Large intestine (tissue), 12 donors: ENCODE measurements around the gene RFX8. TPM values are rescaled to one million over a fixed set of nuclear protein-coding genes. Genes with fewer than 3 reads are reported as not detected.

ENCODE experiments used
- DNase-seq, 2 donors: peaks; one replicate each; pipeline versions ENCODE4 v3.0.0 to v3.0.0-alpha.2; 2013
- H3K27ac ChIP-seq: one replicate; pipeline ENCODE4 v1.5.1; 2013; ENCODE audit warnings: low read length
- H3K27me3 ChIP-seq: 2 replicates; pipeline ENCODE4 v1.6.1; 2013; ENCODE audit warnings: low read length; ENCODE audit not compliant: control insufficient read depth, insufficient read depth
- H3K36me3 ChIP-seq: 2 replicates; pipeline ENCODE4 v1.6.1; 2013; ENCODE audit warnings: low read length; ENCODE audit not compliant: control insufficient read depth, insufficient read depth
- H3K4me1 ChIP-seq: one replicate; pipeline ENCODE4 v1.6.1; 2013; ENCODE audit warnings: low read length; ENCODE audit not compliant: control insufficient read depth, insufficient read depth
- H3K4me3 ChIP-seq: one replicate; pipeline ENCODE4 v1.5.1; 2013; ENCODE audit warnings: low read length
- H3K9me3 ChIP-seq: one replicate; pipeline ENCODE4 v1.6.1; 2013; ENCODE audit warnings: mild to moderate bottlenecking, low read depth, low read length, moderate library complexity; ENCODE audit not compliant: control insufficient read depth
- WGBS: methylation state at CpG from one replicate; pipeline ENCODE4 v1.1.5; 2013; ENCODE audit warnings: low lambda C conversion rate; ENCODE audit not compliant: insufficient coverage; 5-methylcytosine and 5-hydroxymethylcytosine counted together
- long read RNA-seq, 11 donors: transcript quantifications; one replicate each; lab custom pipeline, GENCODE V29; 2026
- polyA plus RNA-seq: library from polyadenylated mRNA; unstranded; fragments of 120-200 nt; gene quantifications from one replicate; pipeline ENCODE4 v1.2.1, GENCODE V29; 2013

RFX8 gene
- polyA plus RNA-seq, result 0.39 TPM
- long read RNA-seq, donor 1, result 0 reads
- long read RNA-seq, donor 2, result 0 reads
- long read RNA-seq, donor 3, result 0 reads
- long read RNA-seq, donor 4, result 0 reads
- long read RNA-seq, donor 5, result 0 reads
- long read RNA-seq, donor 6, result 0 reads
- long read RNA-seq, donor 7, result 0 reads
- long read RNA-seq, donor 8, result 0 reads
- long read RNA-seq, donor 9, result 0 reads
- long read RNA-seq, donor 10, result 0 reads
- long read RNA-seq, donor 11, result 0 reads

DNA sequence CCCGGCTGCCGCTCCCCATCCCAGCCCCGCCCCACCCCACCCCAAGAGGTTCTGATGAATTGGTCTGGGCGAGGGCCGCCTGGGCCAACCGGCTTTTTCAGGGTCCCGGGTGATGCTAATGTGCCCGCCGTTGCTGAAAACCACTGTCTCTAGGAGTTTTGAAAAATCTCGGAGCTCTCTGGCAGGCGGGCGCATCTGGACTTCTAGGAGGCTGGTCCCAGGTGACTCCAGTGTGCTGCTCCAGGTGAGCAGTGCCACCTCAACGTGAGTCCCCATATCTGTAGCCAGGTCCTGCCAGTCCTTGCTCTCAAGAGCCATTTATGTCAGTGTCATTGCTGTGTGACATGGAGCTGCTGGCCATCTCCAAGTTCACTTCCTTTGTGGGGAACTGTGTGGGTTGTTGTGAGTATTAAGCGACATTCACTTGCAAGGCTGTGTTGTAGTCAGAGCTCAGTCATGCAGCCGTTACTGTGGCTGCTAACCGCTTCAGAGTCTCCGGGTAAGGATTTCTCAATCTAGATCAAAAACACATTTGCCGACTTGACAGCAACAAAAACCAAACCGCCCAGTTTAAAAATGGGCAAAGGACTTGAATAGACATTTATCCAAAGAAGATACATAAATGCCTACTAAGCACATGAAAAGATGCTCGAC lies at the start of gene RFX8:
Gene RFX8, minus strand, starts transcription at position 382 of the 654 bp plus-strand sequence. CDS start 8,264 bp downstream, outside the sequence.
- H3K4me3 ChIP-seq, result peak within 1 kb of the TSS; percentile 37
- no peak for DNase-seq
- H3K27me3 ChIP-seq, result peaks cover 42% of the 10 kb centered on the region
- no peaks in the 10 kb centered on the region for H3K36me3 ChIP-seq
- no peaks in the 10 kb centered on the region for H3K4me1 ChIP-seq
- H3K9me3 ChIP-seq, result no peaks in the 10 kb centered on the region
- no CpG with 5 or more reads among the region's 20 CpGs for WGBS
- H3K27ac ChIP-seq, result no peak within 1 kb of the TSS

DNA sequence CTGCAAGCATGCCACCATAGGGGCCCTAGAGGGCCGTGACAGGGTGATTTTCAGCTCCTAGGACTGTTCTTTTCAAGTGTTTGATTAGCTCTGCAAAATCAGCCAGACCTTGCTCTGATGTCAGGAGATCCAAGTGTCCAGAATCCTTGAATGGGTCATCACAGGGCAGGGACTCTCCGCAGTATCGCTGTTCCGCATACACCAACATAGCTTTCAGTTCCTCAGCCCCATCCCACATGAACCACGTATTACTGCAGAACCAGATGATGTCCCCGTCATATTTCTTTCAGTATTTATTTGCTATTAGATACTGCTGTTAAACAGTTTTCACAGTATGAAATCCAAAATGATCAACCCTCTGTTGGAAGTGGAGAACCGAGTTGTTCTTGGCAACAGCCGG lies 46.6 kb upstream of the RFX8 start:
- H3K27ac ChIP-seq, result no peak overlapping the region
- no peaks in the 10 kb centered on the region for H3K36me3 ChIP-seq
- H3K4me3 ChIP-seq, result no peak overlapping the region
- peaks cover 8% of the 10 kb centered on the region for H3K4me1 ChIP-seq
- no peaks in the 10 kb centered on the region for H3K27me3 ChIP-seq
- no CpG with 5 or more reads among the region's 8 CpGs for WGBS
- no peaks in the 10 kb centered on the region for H3K9me3 ChIP-seq
- no peak for DNase-seq

DNA sequence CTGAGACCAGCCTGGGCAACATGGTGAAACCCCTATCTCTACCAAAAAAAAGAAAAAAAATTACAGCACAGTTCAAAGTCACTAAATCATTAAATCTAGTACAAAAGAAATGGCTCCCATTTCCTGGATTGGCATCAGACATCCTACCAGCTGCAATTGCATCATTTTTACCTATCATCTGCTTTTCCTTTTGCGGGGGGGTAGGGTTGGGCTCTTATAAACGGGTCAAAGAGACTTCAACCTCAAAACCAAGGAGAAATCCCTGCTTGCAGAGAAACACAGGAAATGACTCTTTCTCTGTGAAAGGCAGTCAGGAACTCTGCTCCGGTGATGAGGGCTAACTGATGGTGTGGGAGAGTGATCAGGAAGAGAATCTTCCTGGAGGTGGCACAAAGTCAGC lies 45.3 kb upstream of the RFX8 start:
- Histone ChIP-seq H3K27ac (no peak overlapping the region), H3K4me3 (no peak overlapping the region), H3K9me3 (no peaks in the 10 kb centered on the region), H3K4me1 (peaks cover 8% of the 10 kb centered on the region), H3K36me3 (no peaks in the 10 kb centered on the region), H3K27me3 (no peaks in the 10 kb centered on the region)
- DNase-seq, result no peak
- WGBS, result no CpG with 5 or more reads among the region's 3 CpGs

DNA sequence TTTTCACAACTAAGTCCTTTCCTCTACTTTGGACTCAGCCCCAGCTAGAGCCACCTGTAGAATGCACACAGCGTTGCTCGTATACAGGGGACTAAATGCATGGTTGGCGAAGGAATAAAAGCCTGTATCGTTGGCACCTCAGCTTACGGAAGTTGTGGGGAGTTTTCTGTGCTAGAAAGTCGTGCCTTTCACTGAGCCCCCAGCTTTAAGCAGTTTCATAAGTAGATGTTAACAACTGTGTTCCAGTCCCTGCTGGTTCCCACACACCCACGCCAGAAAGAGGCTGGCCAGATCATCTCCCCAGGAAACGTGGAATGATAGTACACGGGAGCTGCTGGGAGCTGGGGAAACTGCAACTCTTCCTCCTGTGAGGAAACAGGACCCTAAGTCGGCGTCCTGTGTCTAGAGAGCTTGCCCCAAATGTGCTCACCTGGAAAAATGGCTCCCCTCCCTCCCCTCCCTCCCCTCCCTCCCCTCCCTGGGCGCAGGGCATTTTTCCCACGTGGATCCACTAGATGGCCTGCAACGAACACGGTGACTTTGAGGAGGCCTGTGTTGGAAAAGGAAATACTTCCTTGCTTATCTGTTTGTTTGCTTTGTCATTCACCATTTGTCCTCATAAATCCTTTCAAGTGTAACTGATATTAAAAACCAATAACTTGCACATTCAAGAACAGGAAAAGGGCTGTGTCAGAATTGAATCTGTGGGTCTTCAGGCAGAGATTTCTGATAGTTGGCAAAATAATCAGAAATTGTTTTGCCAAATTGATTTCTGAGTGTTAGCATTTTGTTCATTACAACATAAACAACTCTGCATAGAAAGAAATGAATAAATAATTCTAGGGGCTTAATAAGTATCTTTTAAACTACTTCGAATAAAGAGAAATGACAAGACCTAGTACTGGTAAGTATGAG lies 43.9 kb upstream of the RFX8 start:
- WGBS, result 60% methylated on average over 1 of the region's 16 CpGs
- Histone ChIP-seq H3K9me3 (no peaks in the 10 kb centered on the region), H3K4me1 (peaks cover 8% of the 10 kb centered on the region), H3K27ac (no peak overlapping the region), H3K27me3 (no peaks in the 10 kb centered on the region), H3K36me3 (no peaks in the 10 kb centered on the region), H3K4me3 (peak overlapping the region; percentile 7)
- peak; percentile 50 to 70 for DNase-seq

DNA sequence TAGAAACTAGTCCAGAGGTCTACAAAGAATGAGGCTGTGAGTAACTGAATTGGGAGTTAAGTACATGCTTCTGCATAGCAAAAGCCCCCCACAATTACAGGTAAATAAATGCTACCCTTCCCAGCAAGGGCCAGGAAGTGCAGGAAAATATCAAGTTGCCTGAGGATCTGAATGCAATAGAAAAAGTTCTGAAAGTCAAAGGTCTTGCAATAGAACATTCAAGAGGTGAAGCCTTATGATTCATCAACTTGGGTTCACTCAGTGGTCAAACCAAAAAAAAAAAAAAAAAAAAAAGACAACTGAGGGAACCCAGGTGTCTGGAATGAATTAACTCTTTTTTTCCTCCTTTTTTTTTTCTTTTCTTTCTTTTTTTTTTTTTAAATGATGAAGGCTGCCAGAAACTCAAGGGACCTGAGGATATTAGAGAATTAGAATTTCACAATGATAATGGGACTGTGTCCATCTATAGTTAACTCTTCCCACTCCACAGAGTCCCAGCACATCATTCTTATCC lies 42.9 kb upstream of the RFX8 start:
- H3K36me3 ChIP-seq, result no peaks in the 10 kb centered on the region
- H3K4me1 ChIP-seq, result peaks cover 8% of the 10 kb centered on the region
- H3K27ac ChIP-seq, result no peak overlapping the region
- DNase-seq, result peak in 1 of 2 donors; percentile 32
- H3K9me3 ChIP-seq, result no peaks in the 10 kb centered on the region
- H3K4me3 ChIP-seq, result no peak overlapping the region
- no peaks in the 10 kb centered on the region for H3K27me3 ChIP-seq

DNA sequence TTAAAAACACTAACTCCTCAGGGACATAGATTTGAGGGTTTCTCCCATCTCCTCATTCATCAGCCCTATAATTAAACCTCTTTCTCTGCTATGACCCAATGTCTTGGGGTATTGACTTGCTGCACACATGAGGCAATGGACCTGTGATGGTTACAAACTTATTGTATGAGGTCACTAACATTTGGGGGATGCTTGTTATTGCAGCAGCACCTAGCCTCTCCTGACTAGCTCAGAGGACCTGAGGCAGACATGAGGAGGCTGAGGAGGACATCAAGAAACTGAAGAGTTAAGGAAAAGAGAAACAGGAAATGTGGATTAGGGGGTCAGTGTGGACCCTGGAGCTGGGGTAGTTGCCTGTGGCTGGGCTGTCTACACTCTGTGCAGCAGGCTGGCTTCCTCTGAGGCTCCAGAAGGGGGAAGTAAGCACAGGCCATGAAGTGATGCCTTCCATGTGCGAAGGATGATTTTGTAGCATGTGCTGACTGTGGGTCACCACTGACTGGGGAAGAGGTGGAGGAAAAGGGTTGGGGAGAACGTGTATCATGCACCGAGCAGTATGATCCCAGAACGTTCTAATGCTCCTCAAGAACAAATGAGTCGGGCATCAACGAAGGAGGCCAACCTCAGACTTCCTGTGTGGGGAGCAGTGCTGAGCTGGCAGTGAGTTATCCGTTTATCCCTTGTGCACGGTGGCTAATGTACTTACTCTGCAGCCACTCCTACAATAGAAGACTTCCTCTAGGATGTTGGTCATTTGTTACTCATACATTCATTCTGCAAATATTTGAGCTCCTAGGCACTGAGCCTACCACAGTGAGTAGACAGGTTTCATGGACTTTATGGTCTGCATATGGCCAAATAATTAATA lies 42.1 kb upstream of the RFX8 start:
- Histone ChIP-seq H3K9me3 (no peaks in the 10 kb centered on the region), H3K27ac (no peak overlapping the region), H3K36me3 (no peaks in the 10 kb centered on the region), H3K27me3 (no peaks in the 10 kb centered on the region), H3K4me1 (peaks cover 8% of the 10 kb centered on the region), H3K4me3 (no peak overlapping the region)
- no CpG with 5 or more reads among the region's 8 CpGs for WGBS
- no peak for DNase-seq

DNA sequence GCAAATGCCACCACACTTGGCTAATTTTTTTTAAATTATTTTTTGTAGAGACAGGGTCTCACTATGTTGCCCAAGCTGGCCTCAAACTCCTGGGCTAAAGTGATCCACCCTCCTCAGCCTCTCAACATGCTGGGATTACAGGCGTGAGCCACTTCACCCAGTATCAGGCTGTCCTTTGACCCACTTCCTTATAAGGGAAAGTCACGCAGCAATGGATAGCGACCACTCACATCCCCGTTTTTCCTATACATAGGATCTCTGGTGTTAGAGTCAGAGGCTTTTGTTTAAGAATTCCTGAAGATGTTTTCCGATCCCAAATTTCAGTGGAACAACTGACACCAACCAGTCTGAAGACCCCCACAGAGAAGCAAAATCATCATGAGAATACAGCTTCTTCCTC lies 41.4 kb upstream of the RFX8 start:
- peaks cover 8% of the 10 kb centered on the region for H3K4me1 ChIP-seq
- no peaks in the 10 kb centered on the region for H3K36me3 ChIP-seq
- H3K27me3 ChIP-seq, result no peaks in the 10 kb centered on the region
- H3K9me3 ChIP-seq, result no peaks in the 10 kb centered on the region
- no peak overlapping the region for H3K4me3 ChIP-seq
- H3K27ac ChIP-seq, result no peak overlapping the region
- no peak for DNase-seq
- WGBS, result 100% methylated on average over 2 of the region's 5 CpGs

DNA sequence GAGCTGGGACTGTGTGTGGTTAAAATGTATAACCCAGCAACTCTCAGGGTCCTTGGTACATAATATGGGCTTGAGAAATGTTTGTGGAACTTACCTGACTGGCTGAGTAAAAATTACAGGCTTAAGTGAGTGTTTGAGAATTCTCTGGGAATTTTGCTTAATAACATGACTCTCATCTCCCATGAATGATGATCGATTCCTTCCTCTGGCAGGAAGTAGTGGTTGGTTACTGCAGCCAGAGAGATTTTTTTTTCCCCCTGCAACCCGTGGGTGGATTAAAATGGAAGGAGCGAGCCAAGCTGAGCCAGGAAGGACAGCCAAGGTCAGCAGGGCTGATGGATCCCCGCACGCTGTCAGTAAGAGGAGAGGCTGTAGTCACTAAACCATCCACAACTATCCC lies 40.6 kb upstream of the RFX8 start:
- H3K36me3 ChIP-seq, result no peaks in the 10 kb centered on the region
- H3K27ac ChIP-seq, result no peak overlapping the region
- no peaks in the 10 kb centered on the region for H3K9me3 ChIP-seq
- WGBS, result 80% methylated on average over 1 of the region's 5 CpGs
- H3K4me1 ChIP-seq, result peaks cover 8% of the 10 kb centered on the region
- no peak for DNase-seq
- H3K4me3 ChIP-seq, result no peak overlapping the region
- H3K27me3 ChIP-seq, result no peaks in the 10 kb centered on the region

DNA sequence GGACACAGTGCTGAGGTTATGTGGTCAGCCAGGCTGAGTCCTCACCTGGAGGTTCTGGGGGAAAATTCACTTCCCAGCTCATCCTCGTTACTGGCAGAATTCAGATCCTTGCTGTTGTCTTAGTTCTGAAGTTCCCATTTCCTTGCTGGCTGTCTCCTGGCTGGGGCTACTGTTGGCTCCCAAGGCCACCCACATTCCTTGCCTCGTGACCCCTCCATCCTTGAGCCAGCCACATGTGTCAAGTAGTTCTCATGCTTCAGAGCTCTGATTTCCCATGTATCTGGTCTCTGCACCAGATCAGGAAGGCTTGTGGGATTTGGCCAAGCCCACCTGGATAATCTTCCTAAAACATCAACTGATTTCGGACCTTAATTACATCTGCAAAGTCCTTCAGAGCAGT lies 38.1 kb upstream of the RFX8 start:
- no peak for DNase-seq
- H3K4me1 ChIP-seq, result peaks cover under 1% of the 10 kb centered on the region
- no peak overlapping the region for H3K4me3 ChIP-seq
- H3K9me3 ChIP-seq, result no peaks in the 10 kb centered on the region
- H3K36me3 ChIP-seq, result no peaks in the 10 kb centered on the region
- no peaks in the 10 kb centered on the region for H3K27me3 ChIP-seq
- no peak overlapping the region for H3K27ac ChIP-seq
- WGBS, result no CpG with 5 or more reads among the region's 3 CpGs

DNA sequence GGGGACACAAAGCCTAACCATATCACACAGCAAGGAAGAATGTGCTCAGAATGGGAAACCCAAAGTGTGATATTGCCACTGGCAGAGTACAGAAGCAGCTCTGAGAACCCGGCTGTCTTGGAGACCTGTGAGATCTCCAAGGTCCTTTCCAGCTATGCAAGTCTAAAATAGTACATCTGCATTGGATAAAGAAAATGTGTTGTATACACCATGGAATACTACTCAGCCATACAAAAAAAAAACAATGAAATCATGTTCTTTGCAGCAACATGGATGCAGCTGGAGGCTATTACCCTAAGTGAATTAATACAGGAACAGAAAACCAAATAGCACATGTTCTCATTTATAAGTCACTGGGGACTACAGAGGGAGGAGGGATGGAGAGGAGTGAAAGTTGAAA lies 36.5 kb upstream of the RFX8 start:
- Histone ChIP-seq H3K27me3 (no peaks in the 10 kb centered on the region), H3K9me3 (no peaks in the 10 kb centered on the region), H3K36me3 (no peaks in the 10 kb centered on the region), H3K27ac (no peak overlapping the region), H3K4me1 (no peaks in the 10 kb centered on the region), H3K4me3 (no peak overlapping the region)
- no peak for DNase-seq
- no CpG with 5 or more reads among the region's 1 CpG for WGBS
